Measurements from ENCODE around the gene ZRSR2. TPM values are rescaled to one million over a fixed set of nuclear protein-coding genes. Genes with fewer than 3 reads are reported as not detected.
A peak's percentile ranks its signal among the peaks of the same experiment; 100 is the strongest.

Gene ZRSR2
- total RNA-seq, 1 donor from 2014 or later: 4.2 TPM

GRCh38 chrX:15856222-15856587, 65.9 kb downstream of the ZRSR2 start:
- Histone ChIP-seq H3K4me3 (ENCODE audit: low read depth, low read length) (no peak overlapping the region), H3K36me3 (ENCODE audit: control insufficient read depth, insufficient read depth, low read length) (no peaks in the 10 kb centered on the region), H3K27me3 (ENCODE audit: control insufficient read depth, insufficient read depth, low read length) (no peaks in the 10 kb centered on the region)
- FAIRE-seq (no peak), DNase-seq (ENCODE audit: low read depth) (no peak)
- no peak for TF ChIP-seq CTCF (IDR thresholded peaks at IDR 0.05; ENCODE audit: insufficient read depth, low read length, severe bottlenecking)

- Histone ChIP-seq H3K27me3 (ENCODE audit: control insufficient read depth, insufficient read depth, low read length) (no peaks in the 10 kb centered on the region), H3K36me3 (ENCODE audit: control insufficient read depth, insufficient read depth, low read length) (no peaks in the 10 kb centered on the region), H3K4me3 (ENCODE audit: low read depth, low read length) (no peak overlapping the region)
- no peak for TF ChIP-seq CTCF (IDR thresholded peaks at IDR 0.05; ENCODE audit: insufficient read depth, low read length, severe bottlenecking)
- FAIRE-seq (no peak), DNase-seq (ENCODE audit: low read depth) (no peak)
Measured at GRCh38 chrX:15856636-15857035, 66.4 kb downstream of the ZRSR2 start.

GRCh38 chrX:15858051-15858450, 67.8 kb downstream of the ZRSR2 start:
- Histone ChIP-seq H3K4me3 (ENCODE audit: low read depth, low read length) (no peak overlapping the region), H3K36me3 (ENCODE audit: control insufficient read depth, insufficient read depth, low read length) (no peaks in the 10 kb centered on the region), H3K27me3 (ENCODE audit: control insufficient read depth, insufficient read depth, low read length) (no peaks in the 10 kb centered on the region)
- TF ChIP-seq CTCF (IDR thresholded peaks at IDR 0.05; ENCODE audit: insufficient read depth, low read length, severe bottlenecking): no peak
- no peak for FAIRE-seq
- no peak for DNase-seq (ENCODE audit: low read depth)

- no peak for TF ChIP-seq CTCF (IDR thresholded peaks at IDR 0.05; ENCODE audit: insufficient read depth, low read length, severe bottlenecking)
- H3K4me3 ChIP-seq (ENCODE audit: low read depth, low read length): no peak overlapping the region
- DNase-seq (ENCODE audit: low read depth) (peak; percentile 42), FAIRE-seq (no peak)
- no peaks in the 10 kb centered on the region for H3K36me3 ChIP-seq (ENCODE audit: control insufficient read depth, insufficient read depth, low read length)
- no peaks in the 10 kb centered on the region for H3K27me3 ChIP-seq (ENCODE audit: control insufficient read depth, insufficient read depth, low read length)
Measured at GRCh38 chrX:15860921-15861320, 70.6 kb downstream of the ZRSR2 start.

- DNase-seq (ENCODE audit: low read depth) (no peak), FAIRE-seq (no peak)
- Histone ChIP-seq H3K4me3 (ENCODE audit: low read depth, low read length) (no peak overlapping the region), H3K36me3 (ENCODE audit: control insufficient read depth, insufficient read depth, low read length) (no peaks in the 10 kb centered on the region), H3K27me3 (ENCODE audit: control insufficient read depth, insufficient read depth, low read length) (no peaks in the 10 kb centered on the region)
- no peak for TF ChIP-seq CTCF (IDR thresholded peaks at IDR 0.05; ENCODE audit: insufficient read depth, low read length, severe bottlenecking)
Measured at GRCh38 chrX:15864023-15864422, 73.7 kb downstream of the ZRSR2 start.

GRCh38 chrX:15864629-15865028, 74.3 kb downstream of the ZRSR2 start:
- no peaks in the 10 kb centered on the region for H3K36me3 ChIP-seq (ENCODE audit: control insufficient read depth, insufficient read depth, low read length)
- no peak overlapping the region for H3K4me3 ChIP-seq (ENCODE audit: low read depth, low read length)
- no peaks in the 10 kb centered on the region for H3K27me3 ChIP-seq (ENCODE audit: control insufficient read depth, insufficient read depth, low read length)
- DNase-seq (ENCODE audit: low read depth): peak; percentile 84
- no peak for FAIRE-seq
- no peak for TF ChIP-seq CTCF (IDR thresholded peaks at IDR 0.05; ENCODE audit: insufficient read depth, low read length, severe bottlenecking)

All from bronchial epithelial cell (primary cell).